Breast epithelium (tissue), 4 donors: ENCODE measurements around the gene ADRA1B. TPM values are rescaled to one million over a fixed set of nuclear protein-coding genes. Genes with fewer than 3 reads are reported as not detected.
"Not testable (repeated sequence)": the region's sequence is repeated elsewhere in the genome, so short reads cannot be mapped to it uniquely, and the experiment has no call there.

Experiments
- DNase-seq, 2 donors: peaks; one replicate each; pipeline ENCODE4 v3.0.0-alpha.2; 2019; ENCODE audit warnings: low spot score in 2 of 2
- H3K27ac ChIP-seq, 2 donors: fragments of 200-600 bp; sonication (generic) in 1 of 2; one replicate each; pipeline ENCODE4 v1.5.1; 2016 to 2019; ENCODE audit warnings: mild to moderate bottlenecking in 1 of 2
- H3K27me3 ChIP-seq, 2 donors: fragments of 200-600 bp; sonication (generic) in 1 of 2; one replicate each; pipeline versions ENCODE4 v1.5.1 to v1.6.0; 2017 to 2019; ENCODE audit warnings: control low read depth in 1 of 2, mild to moderate bottlenecking in 1 of 2
- H3K36me3 ChIP-seq: fragments of 200-600 bp; one replicate; pipeline ENCODE4 v1.5.1; 2019
- H3K4me1 ChIP-seq, 2 donors: fragments of 200-600 bp; sonication (generic); one replicate each; pipeline ENCODE4 v1.5.1; 2016 to 2019; ENCODE audit warnings: control low read depth in 1 of 2
- H3K4me3 ChIP-seq, 3 donors: fragments of 200-600 bp; sonication (generic); 1 replicate in 2 of 3; 2 replicates in 1 of 3; pipeline ENCODE4 v1.5.1; 2016 to 2019; ENCODE audit warnings: mild to moderate bottlenecking in 3 of 3, moderate library complexity in 2 of 3
- H3K9me3 ChIP-seq, 2 donors: fragments of 200-600 bp; sonication (generic) in 1 of 2; one replicate each; pipeline ENCODE4 v1.5.1; 2016 to 2019; ENCODE audit warnings: control low read depth in 1 of 2
- CTCF ChIP-seq, 3 donors: fragments of 450-650 bp; IDR thresholded peaks; one replicate each; pipeline ENCODE4 v1.5.1; 2016 to 2017; ENCODE audit warnings: antibody characterized with exemption in 3 of 3, mild to moderate bottlenecking in 3 of 3, moderate library complexity in 3 of 3
- POLR2A ChIP-seq: fragments of 450-650 bp; IDR thresholded peaks from one replicate; pipeline ENCODE4 v1.6.1; 2016; ENCODE audit warnings: antibody characterized with exemption, mild to moderate bottlenecking, moderate library complexity
- POLR2AphosphoS5 ChIP-seq, 3 donors: sonication (generic); formaldehyde crosslinking; IDR thresholded peaks; one replicate each; pipeline ENCODE4 v1.6.1; 2017; ENCODE audit warnings: antibody characterized with exemption in 3 of 3
- intact Hi-C: fragments of 100-400 bp; cut with DNase I; formaldehyde crosslinking; loops from one replicate; pipeline ENCODE4 v1.15.1; 2023; ENCODE audit warnings: low total_unique reads
- total RNA-seq, 3 donors: library from RNA; depleted of rRNA; stranded (reverse); fragments of >200 nt; gene quantifications; one replicate each; pipeline ENCODE4 v1.1.0, GENCODE V29; 2016

ADRA1B gene
- total RNA-seq, 3 donors from 2014 or later: 0.33 to 2.9 (median 0.88) TPM

- Histone ChIP-seq H3K9me3 (no peaks in the 10 kb centered on the region), H3K4me1 (no peaks in the 10 kb centered on the region), H3K27ac (no peak overlapping the region), H3K27me3 (no peaks in the 10 kb centered on the region), H3K36me3 (no peaks in the 10 kb centered on the region), H3K4me3 (no peak overlapping the region)
- TF ChIP-seq POLR2AphosphoS5 (IDR thresholded peaks at IDR 0.05) (no peak), CTCF (IDR thresholded peaks at IDR 0.05) (no peak), POLR2A (no peak)
- DNase-seq: no peak
- intact Hi-C loops: no loop called here
Observed at GRCh38 chr5:159956074-159956473, 39.8 kb downstream of the ADRA1B start.

GRCh38 chr5:159961176-159962160 is 45.2 kb downstream of the ADRA1B start:
- TF ChIP-seq POLR2AphosphoS5 (IDR thresholded peaks at IDR 0.05) (no peak), POLR2A (no peak), CTCF (IDR thresholded peaks at IDR 0.05) (no peak)
- Histone ChIP-seq H3K4me1 (no peaks in the 10 kb centered on the region), H3K27me3 (peaks cover 0 to 8% of the 10 kb centered on the region in 2 donors), H3K4me3 (no peak overlapping the region), H3K36me3 (no peaks in the 10 kb centered on the region), H3K27ac (no peak overlapping the region), H3K9me3 (no peaks in the 10 kb centered on the region)
- intact Hi-C loops: no loop called here
- no peak for DNase-seq

GRCh38 chr5:159962214-159962613 is 45.9 kb downstream of the ADRA1B start:
- TF ChIP-seq POLR2AphosphoS5 (IDR thresholded peaks at IDR 0.05) (no peak), CTCF (IDR thresholded peaks at IDR 0.05) (no peak), POLR2A (no peak)
- Histone ChIP-seq H3K4me1 (no peaks in the 10 kb centered on the region), H3K4me3 (no peak overlapping the region), H3K9me3 (no peaks in the 10 kb centered on the region), H3K27ac (no peak overlapping the region), H3K27me3 (peaks cover 0 to 8% of the 10 kb centered on the region in 2 donors), H3K36me3 (no peaks in the 10 kb centered on the region)
- DNase-seq: no peak
- intact Hi-C loops: no loop called here

GRCh38 chr5:159963935-159964334 is 47.7 kb downstream of the ADRA1B start:
- no peak for DNase-seq
- H3K27me3 ChIP-seq: peaks cover 0 to 8% of the 10 kb centered on the region in 2 donors
- no peaks in the 10 kb centered on the region for H3K9me3 ChIP-seq
- H3K36me3 ChIP-seq: no peaks in the 10 kb centered on the region
- intact Hi-C loops: no loop called here
- no peak for TF ChIP-seq POLR2A
- no peak for TF ChIP-seq CTCF (IDR thresholded peaks at IDR 0.05)
- TF ChIP-seq POLR2AphosphoS5 (IDR thresholded peaks at IDR 0.05): no peak
- no peaks in the 10 kb centered on the region for H3K4me1 ChIP-seq
- H3K4me3 ChIP-seq: no peak overlapping the region
- H3K27ac ChIP-seq: no peak overlapping the region

GRCh38 chr5:159965031-159965837 is 49.0 kb downstream of the ADRA1B start:
- H3K36me3 ChIP-seq: no peaks in the 10 kb centered on the region
- no peak overlapping the region for H3K4me3 ChIP-seq
- H3K9me3 ChIP-seq: no peaks in the 10 kb centered on the region
- H3K4me1 ChIP-seq: no peaks in the 10 kb centered on the region
- H3K27me3 ChIP-seq: peaks cover 0 to 8% of the 10 kb centered on the region in 2 donors
- no peak overlapping the region for H3K27ac ChIP-seq
- DNase-seq: no peak
- TF ChIP-seq POLR2AphosphoS5 (IDR thresholded peaks at IDR 0.05) (no peak), CTCF (IDR thresholded peaks at IDR 0.05) (peak in 2 of 3 donors; percentile 14 to 34)
- intact Hi-C loops: no loop called here

GRCh38 chr5:159965838-159966128 is 49.5 kb downstream of the ADRA1B start:
- H3K4me3 ChIP-seq, H3K36me3 ChIP-seq, H3K4me1 ChIP-seq, H3K9me3 ChIP-seq, H3K27ac ChIP-seq, intact Hi-C loops, DNase-seq: not testable (repeated sequence)
- peaks cover 0 to 14% of the 10 kb centered on the region in 2 donors for H3K27me3 ChIP-seq
